WTC11 (cell line): ENCODE results near the gene LDHB.

Experiments
- ATF1 ChIP-seq: sonication (generic); formaldehyde crosslinking; IDR thresholded peaks from 2 replicates; pipeline ENCODE4 v1.8.1; 2023; ENCODE audit warnings: mild to moderate bottlenecking, moderate library complexity, missing genetic modification reagents
- FOXJ3 ChIP-seq: sonication (generic); formaldehyde crosslinking; IDR thresholded peaks from 2 replicates; pipeline ENCODE4 v1.9.0; 2021; ENCODE audit warnings: missing genetic modification reagents, mild to moderate bottlenecking, borderline replicate concordance
- GRHL2 ChIP-seq: fragments of 250-450 bp; sonication (Bioruptor Pico); IDR thresholded peaks from 2 replicates; pipeline ENCODE4 v1.8.0; 2022; ENCODE audit warnings: mild to moderate bottlenecking, moderate library complexity; ENCODE audit not compliant: insufficient replicate concordance, severe bottlenecking
- TEAD4 ChIP-seq: sonication (generic); formaldehyde crosslinking; IDR thresholded peaks from 2 replicates; pipeline ENCODE4 v1.8.0; 2022; ENCODE audit warnings: mild to moderate bottlenecking, missing genetic modification reagents
- ZBTB21 ChIP-seq: sonication (generic); formaldehyde crosslinking; IDR thresholded peaks from 2 replicates; pipeline ENCODE4 v1.8.1; 2023; ENCODE audit warnings: mild to moderate bottlenecking, missing genetic modification reagents, borderline replicate concordance
- ZNF416 ChIP-seq: fragments of 250-450 bp; sonication (Bioruptor Pico); IDR thresholded peaks from 2 replicates; pipeline ENCODE4 v1.9.0; 2021; ENCODE audit warnings: mild to moderate bottlenecking, inconsistent platforms
- TF ChIP-seq, protein P1 (sequence below): fragments of 200-600 bp; IDR thresholded peaks from 2 replicates; pipeline ENCODE4 v1.8.0; 2022; ENCODE audit warnings: antibody characterized with exemption
- TF ChIP-seq, protein P2 (sequence below): sonication (generic); formaldehyde crosslinking; IDR thresholded peaks from 2 replicates; pipeline ENCODE4 v1.8.1; 2022; ENCODE audit warnings: mild to moderate bottlenecking, moderate library complexity, missing genetic modification reagents
- TF ChIP-seq, protein P3 (sequence below): sonication (generic); formaldehyde crosslinking; IDR thresholded peaks from 2 replicates; pipeline ENCODE4 v1.8.0; 2022; ENCODE audit warnings: mild to moderate bottlenecking, missing genetic modification reagents
- TF ChIP-seq, protein P4 (sequence below): sonication (generic); formaldehyde crosslinking; IDR thresholded peaks from 2 replicates; pipeline ENCODE4 v1.8.1; 2023; ENCODE audit warnings: mild to moderate bottlenecking, missing genetic modification reagents
- TF ChIP-seq, protein P5 (sequence below): fragments of 250-450 bp; sonication (Bioruptor Pico); IDR thresholded peaks from 2 replicates; pipeline ENCODE4 v1.8.0; 2021; ENCODE audit warnings: mild to moderate bottlenecking

DNA sequence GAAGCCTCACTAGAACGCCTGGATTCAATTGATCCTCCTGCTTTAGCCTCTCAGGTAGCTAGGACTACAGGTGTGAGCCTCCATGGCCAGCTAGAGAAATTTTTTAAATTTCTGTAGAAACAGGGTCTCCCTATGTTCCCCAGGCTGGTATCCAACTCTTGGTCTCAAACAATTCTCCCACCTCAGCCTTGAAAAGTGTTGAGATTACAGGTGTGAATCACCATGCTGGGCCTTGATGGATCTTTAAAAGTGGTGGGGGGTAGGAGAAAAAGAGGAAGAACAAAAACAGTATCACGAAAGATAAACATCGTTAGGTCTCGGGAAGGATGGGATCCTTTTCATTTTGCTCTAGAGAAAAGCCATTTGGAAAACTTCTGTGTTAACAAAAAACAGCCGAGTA is 57.4 kb downstream of the LDHB start:
- TF ChIP-seq, protein P1, sequence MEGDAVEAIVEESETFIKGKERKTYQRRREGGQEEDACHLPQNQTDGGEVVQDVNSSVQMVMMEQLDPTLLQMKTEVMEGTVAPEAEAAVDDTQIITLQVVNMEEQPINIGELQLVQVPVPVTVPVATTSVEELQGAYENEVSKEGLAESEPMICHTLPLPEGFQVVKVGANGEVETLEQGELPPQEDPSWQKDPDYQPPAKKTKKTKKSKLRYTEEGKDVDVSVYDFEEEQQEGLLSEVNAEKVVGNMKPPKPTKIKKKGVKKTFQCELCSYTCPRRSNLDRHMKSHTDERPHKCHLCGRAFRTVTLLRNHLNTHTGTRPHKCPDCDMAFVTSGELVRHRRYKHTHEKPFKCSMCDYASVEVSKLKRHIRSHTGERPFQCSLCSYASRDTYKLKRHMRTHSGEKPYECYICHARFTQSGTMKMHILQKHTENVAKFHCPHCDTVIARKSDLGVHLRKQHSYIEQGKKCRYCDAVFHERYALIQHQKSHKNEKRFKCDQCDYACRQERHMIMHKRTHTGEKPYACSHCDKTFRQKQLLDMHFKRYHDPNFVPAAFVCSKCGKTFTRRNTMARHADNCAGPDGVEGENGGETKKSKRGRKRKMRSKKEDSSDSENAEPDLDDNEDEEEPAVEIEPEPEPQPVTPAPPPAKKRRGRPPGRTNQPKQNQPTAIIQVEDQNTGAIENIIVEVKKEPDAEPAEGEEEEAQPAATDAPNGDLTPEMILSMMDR = no peak
- TF ChIP-seq FOXJ3 (CRISPR knock-in tag) (no peak), TEAD4 (CRISPR knock-in tag) (no peak), ATF1 (CRISPR knock-in tag) (no peak), ZBTB21 (CRISPR knock-in tag) (no peak), ZNF416 (CRISPR knock-in tag) (no peak), GRHL2 (CRISPR knock-in tag) (no peak)
- TF ChIP-seq, protein P2, sequence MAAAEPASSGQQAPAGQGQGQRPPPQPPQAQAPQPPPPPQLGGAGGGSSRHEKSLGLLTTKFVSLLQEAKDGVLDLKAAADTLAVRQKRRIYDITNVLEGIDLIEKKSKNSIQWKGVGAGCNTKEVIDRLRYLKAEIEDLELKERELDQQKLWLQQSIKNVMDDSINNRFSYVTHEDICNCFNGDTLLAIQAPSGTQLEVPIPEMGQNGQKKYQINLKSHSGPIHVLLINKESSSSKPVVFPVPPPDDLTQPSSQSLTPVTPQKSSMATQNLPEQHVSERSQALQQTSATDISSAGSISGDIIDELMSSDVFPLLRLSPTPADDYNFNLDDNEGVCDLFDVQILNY (CRISPR knock-in tag) = no peak
- TF ChIP-seq, protein P3, sequence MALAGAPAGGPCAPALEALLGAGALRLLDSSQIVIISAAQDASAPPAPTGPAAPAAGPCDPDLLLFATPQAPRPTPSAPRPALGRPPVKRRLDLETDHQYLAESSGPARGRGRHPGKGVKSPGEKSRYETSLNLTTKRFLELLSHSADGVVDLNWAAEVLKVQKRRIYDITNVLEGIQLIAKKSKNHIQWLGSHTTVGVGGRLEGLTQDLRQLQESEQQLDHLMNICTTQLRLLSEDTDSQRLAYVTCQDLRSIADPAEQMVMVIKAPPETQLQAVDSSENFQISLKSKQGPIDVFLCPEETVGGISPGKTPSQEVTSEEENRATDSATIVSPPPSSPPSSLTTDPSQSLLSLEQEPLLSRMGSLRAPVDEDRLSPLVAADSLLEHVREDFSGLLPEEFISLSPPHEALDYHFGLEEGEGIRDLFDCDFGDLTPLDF (CRISPR knock-in tag) = no peak
- TF ChIP-seq, protein P4, sequence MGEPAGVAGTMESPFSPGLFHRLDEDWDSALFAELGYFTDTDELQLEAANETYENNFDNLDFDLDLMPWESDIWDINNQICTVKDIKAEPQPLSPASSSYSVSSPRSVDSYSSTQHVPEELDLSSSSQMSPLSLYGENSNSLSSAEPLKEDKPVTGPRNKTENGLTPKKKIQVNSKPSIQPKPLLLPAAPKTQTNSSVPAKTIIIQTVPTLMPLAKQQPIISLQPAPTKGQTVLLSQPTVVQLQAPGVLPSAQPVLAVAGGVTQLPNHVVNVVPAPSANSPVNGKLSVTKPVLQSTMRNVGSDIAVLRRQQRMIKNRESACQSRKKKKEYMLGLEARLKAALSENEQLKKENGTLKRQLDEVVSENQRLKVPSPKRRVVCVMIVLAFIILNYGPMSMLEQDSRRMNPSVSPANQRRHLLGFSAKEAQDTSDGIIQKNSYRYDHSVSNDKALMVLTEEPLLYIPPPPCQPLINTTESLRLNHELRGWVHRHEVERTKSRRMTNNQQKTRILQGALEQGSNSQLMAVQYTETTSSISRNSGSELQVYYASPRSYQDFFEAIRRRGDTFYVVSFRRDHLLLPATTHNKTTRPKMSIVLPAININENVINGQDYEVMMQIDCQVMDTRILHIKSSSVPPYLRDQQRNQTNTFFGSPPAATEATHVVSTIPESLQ = no peak
- TF ChIP-seq, protein P5, sequence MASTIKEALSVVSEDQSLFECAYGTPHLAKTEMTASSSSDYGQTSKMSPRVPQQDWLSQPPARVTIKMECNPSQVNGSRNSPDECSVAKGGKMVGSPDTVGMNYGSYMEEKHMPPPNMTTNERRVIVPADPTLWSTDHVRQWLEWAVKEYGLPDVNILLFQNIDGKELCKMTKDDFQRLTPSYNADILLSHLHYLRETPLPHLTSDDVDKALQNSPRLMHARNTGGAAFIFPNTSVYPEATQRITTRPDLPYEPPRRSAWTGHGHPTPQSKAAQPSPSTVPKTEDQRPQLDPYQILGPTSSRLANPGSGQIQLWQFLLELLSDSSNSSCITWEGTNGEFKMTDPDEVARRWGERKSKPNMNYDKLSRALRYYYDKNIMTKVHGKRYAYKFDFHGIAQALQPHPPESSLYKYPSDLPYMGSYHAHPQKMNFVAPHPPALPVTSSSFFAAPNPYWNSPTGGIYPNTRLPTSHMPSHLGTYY (CRISPR knock-in tag) = no peak
